DND-41 (cell line): ENCODE data around the gene PLEKHM3.
A peak's percentile ranks its signal among the peaks of the same experiment; 100 is the strongest.

Experiments used
- ATAC-seq: fragments of 200-7000 bp; cut with Tn5 transposase; 3 replicates; pipeline ENCODE4 v1.9.1; 2021; ENCODE audit warnings: low read depth; ENCODE audit not compliant: insufficient read depth
- DNase-seq: peaks from one replicate; pipeline ENCODE4 v3.0.0-alpha.2; 2020
- H2AFZ ChIP-seq: 2 replicates; pipeline ENCODE4 v1.6.0; 2012; ENCODE audit warnings: low read depth, low read length
- H3K27ac ChIP-seq: 2 replicates; pipeline ENCODE4 v1.5.1; 2012; ENCODE audit warnings: low read length, inconsistent platforms
- H3K27me3 ChIP-seq: fragments of 200-600 bp; sonication (generic); 2 replicates; pipeline ENCODE4 v1.6.0; 2012; ENCODE audit warnings: low read length, mild to moderate bottlenecking, inconsistent platforms; ENCODE audit not compliant: insufficient read depth, poor library complexity
- H3K36me3 ChIP-seq: 2 replicates; pipeline ENCODE4 v1.5.1; 2012; ENCODE audit warnings: low read length, inconsistent platforms; ENCODE audit not compliant: insufficient read depth
- H3K4me1 ChIP-seq: 2 replicates; pipeline ENCODE4 v1.5.1; 2012; ENCODE audit warnings: mild to moderate bottlenecking, low read length; ENCODE audit not compliant: insufficient read depth
- H3K4me2 ChIP-seq: 2 replicates; pipeline ENCODE4 v1.6.0; 2012; ENCODE audit warnings: mild to moderate bottlenecking, moderate library complexity, low read length, inconsistent platforms; ENCODE audit not compliant: insufficient read depth
- H3K4me3 ChIP-seq, 2 experiments: fragments of 200-600 bp in 1 of 2; shearing (Covaris generic) in 1 of 2; 2 replicates each; pipeline ENCODE4 v1.5.1; 2012 to 2016; ENCODE audit warnings: inconsistent platforms in 2 of 2, low read length in 2 of 2, mild to moderate bottlenecking in 2 of 2, low read depth in 1 of 2, moderate library complexity in 1 of 2
- H3K79me2 ChIP-seq: 2 replicates; pipeline ENCODE4 v1.6.0; 2012; ENCODE audit warnings: low read length, inconsistent platforms; ENCODE audit not compliant: insufficient read depth
- H3K9ac ChIP-seq: 2 replicates; pipeline ENCODE4 v1.6.0; 2012; ENCODE audit warnings: low read depth, mild to moderate bottlenecking, inconsistent platforms, low read length, moderate library complexity
- H3K9me3 ChIP-seq: 2 replicates; pipeline ENCODE4 v1.5.1; 2012; ENCODE audit warnings: low read length, moderate library complexity, mild to moderate bottlenecking, inconsistent platforms; ENCODE audit not compliant: insufficient read depth, severe bottlenecking
- H4K20me1 ChIP-seq: 2 replicates; pipeline ENCODE4 v1.6.0; 2012; ENCODE audit warnings: low read length; ENCODE audit not compliant: insufficient read depth
- CTCF ChIP-seq: IDR thresholded peaks from 2 replicates; pipeline ENCODE4 v1.5.1; 2012; ENCODE audit warnings: borderline replicate concordance, low read length, moderate library complexity, mild to moderate bottlenecking; ENCODE audit not compliant: poor library complexity, severe bottlenecking; ENCODE audit errors: extremely low read depth
- EZH2 ChIP-seq: IDR thresholded peaks from 3 replicates; pipeline ENCODE4 v1.6.1; 2012; ENCODE audit warnings: borderline replicate concordance, low read depth, mild to moderate bottlenecking, moderate library complexity, low read length, inconsistent platforms; ENCODE audit not compliant: severe bottlenecking

Gene PLEKHM3

DNA sequence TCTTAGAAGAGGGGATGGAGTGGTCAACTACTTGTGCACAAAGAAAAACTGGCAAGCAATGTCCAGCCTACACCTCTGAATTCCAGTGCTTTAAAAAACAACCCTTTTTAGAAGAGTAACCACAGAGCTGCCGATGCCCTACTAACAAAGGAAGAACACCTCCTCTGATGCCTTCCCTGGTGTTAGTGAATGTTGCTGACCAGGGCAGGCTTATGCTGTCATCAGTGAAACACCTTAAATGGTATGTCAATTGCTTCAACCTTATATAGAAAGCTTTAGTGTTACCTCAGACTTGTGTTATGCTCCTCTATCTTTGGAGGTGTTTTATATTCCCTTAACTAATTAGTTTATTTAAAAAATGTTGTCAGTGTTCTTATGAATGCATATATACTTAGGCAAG lies 175.9 kb downstream of the PLEKHM3 start:
- no peak for ATAC-seq
- no peak overlapping the region for H3K4me2 ChIP-seq

GRCh38 chr2:207848545-207848928 lies 176.8 kb downstream of the PLEKHM3 start:
- Histone ChIP-seq H2AFZ (no peak overlapping the region), H3K4me1 (peaks cover 3% of the 10 kb centered on the region; the same call in 1 of the 2 replicates), H3K27me3 (no peaks in the 10 kb centered on the region), H3K79me2 (no peaks in the 10 kb centered on the region), H3K27ac (no peak overlapping the region), H3K4me2 (no peak overlapping the region), H3K36me3 (no peaks in the 10 kb centered on the region), H3K9me3 (no peaks in the 10 kb centered on the region), H3K4me3 (no peak overlapping the region), H3K9ac (no peak overlapping the region), H4K20me1 (no peaks in the 10 kb centered on the region)
- TF ChIP-seq EZH2 = no peak
- no peak for TF ChIP-seq CTCF
- no peak for ATAC-seq
- DNase-seq = no peak

More for the DNA sequence above, 175.9 kb downstream of the PLEKHM3 start:
- H2AFZ ChIP-seq = no peak overlapping the region
- no peak overlapping the region for H3K27ac ChIP-seq
- H3K4me1 ChIP-seq = peaks cover 3% of the 10 kb centered on the region; the same call in 1 of the 2 replicates
- H3K27me3 ChIP-seq = no peaks in the 10 kb centered on the region
- no peaks in the 10 kb centered on the region for H3K36me3 ChIP-seq
- no peak for DNase-seq
- no peak overlapping the region for H3K9ac ChIP-seq
- no peak for TF ChIP-seq CTCF
- no peak for TF ChIP-seq EZH2
- H3K4me3 ChIP-seq = no peak overlapping the region
- H3K79me2 ChIP-seq = no peaks in the 10 kb centered on the region
- no peaks in the 10 kb centered on the region for H4K20me1 ChIP-seq
- H3K9me3 ChIP-seq = no peaks in the 10 kb centered on the region

DNA sequence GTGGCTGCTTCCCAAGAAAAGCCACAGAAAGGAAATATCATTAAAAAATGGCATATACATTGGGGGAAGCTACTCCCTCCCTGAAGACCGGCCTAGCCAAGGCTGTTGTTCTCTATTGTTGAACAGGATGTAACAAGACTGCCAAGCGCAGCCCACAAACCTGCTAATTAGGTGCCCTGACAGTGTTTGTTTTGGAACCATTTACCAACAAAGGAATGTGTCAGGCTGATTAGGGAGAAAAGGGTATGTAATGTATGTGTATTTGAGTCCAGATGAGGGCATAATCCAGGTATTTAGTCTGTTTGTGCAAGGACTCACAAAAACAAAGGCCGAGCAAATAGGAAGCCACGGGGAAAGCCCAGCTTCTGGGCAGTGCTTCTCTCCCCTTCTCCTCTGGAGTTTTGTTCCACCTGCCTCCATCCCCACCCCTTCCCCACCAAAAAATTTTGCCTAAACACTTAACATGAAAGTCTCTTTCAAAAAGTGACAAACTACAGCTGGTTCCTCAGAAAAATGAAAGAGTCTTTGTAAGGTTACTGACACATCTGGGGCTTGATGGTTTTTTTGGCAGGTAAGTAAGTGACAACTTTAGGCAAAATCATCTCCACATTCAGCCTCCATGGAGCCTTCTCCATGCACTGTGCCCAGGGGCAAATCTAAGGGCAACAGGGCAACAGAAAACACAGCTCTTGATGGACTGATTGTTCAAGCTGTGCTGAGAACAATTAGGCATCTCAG lies 177.4 kb downstream of the PLEKHM3 start:
- Histone ChIP-seq H3K79me2 (no peaks in the 10 kb centered on the region), H3K9me3 (no peaks in the 10 kb centered on the region), H3K27me3 (no peaks in the 10 kb centered on the region), H3K4me1 (peaks cover 3% of the 10 kb centered on the region; the same call in 1 of the 2 replicates), H4K20me1 (no peaks in the 10 kb centered on the region), H3K9ac (no peak overlapping the region), H3K27ac (no peak overlapping the region), H2AFZ (no peak overlapping the region), H3K4me3 (no peak overlapping the region), H3K4me2 (no peak overlapping the region), H3K36me3 (no peaks in the 10 kb centered on the region)
- ATAC-seq (peak; percentile 62; the same call in 2 of the 3 replicates), DNase-seq (peak; percentile 14)
- TF ChIP-seq EZH2 (no peak), CTCF (no peak)
